Iris pigment epithelial cell (primary cell): ENCODE measurements around the gene ITGA7.

Source experiments
- DNase-seq: peaks from one replicate; pipeline ENCODE4 v3.0.0-alpha.2; 2011; ENCODE audit warnings: low read depth

Gene ITGA7

DNA sequence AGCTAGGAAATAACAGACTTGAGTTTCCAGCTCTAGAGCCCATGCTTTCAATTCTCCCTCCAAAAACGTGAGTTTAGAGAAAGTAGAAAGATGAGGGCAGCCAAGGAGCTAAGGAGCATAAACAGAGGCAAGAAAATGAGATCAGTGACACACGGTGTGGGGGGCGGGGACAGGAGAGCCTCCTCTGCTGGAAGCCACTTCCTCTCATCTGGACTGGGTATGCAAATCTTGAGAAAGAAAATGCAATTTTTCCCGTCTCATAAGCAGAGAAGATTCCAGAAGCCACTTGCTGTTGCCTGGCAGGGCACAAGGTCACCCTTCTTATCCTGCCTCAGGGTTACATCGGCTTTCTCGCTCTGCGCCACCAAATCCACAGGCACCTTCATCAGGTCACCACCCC is 65.0 kb downstream of the ITGA7 start:
- no peak for DNase-seq

DNA sequence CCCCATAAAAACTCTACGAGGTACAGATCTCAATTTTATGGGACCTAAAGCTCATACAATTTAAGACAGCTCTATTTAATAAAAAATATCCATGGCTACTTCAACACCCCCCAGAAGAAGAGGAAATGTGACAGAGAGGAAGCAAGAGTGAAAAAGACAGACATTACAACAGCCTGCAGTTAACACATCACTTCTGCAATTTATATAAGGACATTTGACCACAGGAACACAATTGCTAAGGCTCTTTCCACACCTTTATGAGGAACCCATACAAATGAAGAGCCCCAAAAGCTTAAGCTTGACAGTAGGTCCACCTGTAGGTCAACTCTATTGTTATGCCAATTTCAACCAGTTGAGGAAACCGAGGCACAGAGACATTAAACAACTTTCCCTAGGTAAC is 65.4 kb downstream of the ITGA7 start:
- DNase-seq, result no peak

DNA sequence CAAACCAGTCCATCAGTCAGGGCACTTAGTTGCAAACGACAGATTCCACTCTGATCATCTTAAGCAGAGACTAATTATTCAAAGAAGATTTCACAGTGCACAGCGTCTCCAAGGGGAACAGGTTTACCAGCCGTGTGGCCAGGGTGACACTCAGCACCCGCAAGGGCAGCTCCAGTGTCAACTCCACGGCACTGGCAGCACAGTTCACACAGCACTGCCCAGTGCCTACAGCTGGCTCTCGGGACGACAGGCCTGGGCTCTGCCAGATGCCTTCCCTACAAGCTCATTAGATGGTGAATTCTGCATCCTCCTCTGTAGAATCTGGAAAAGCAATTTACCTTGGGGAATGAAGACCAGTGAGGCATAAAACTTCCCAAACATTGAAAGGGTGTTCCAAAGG is 66.1 kb downstream of the ITGA7 start:
- no peak for DNase-seq

GRCh38 chr12:55637467-55637866 is 70.2 kb downstream of the ITGA7 start:
- DNase-seq, result no peak

GRCh38 chr12:55636853-55637252 is 70.9 kb downstream of the ITGA7 start, which contains the start of gene OR10P1:
Gene OR10P1, plus strand, starts transcription at chr12:55636892. Its CDS starts 0 bp downstream, at chr12:55636892.
- no peak for DNase-seq

DNA sequence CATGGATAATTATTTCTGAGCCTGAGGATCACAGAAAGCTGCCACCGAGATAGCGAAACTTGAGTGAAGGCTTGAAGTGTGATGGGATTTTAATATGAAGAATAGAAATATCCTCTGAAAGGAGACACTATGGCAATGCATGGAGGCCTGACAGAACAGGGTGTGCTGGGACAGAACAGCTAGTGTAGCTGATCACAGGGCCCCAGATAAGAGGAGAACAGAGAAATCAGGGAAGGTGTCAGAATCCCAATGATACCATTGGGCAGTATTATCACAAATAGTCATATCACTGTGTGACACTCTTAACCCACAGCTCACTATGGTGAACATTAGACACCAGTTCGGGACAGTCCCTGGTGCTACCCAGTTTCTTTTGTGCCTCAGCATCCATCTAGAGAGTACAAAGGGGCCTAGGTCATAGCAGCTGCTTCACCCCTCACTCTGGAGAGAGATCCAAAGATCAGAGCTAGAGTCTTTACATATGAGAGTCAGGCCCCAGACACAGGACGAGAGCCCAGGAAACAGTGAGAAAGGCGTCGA is 71.5 kb downstream of the ITGA7 start:
- DNase-seq, result no peak
